MCF 10A (cell line): ENCODE results near the gene MTREX. TPM values are rescaled to one million over a fixed set of nuclear protein-coding genes. Genes with fewer than 3 reads are reported as not detected.
"Not testable (repeated sequence)": the region's sequence is repeated elsewhere in the genome, so short reads cannot be mapped to it uniquely, and the experiment has no call there.

Experiments
- BruUV-seq: library from RNA; stranded (reverse); fragments of 400-500 nt; replicated peaks from 2 replicates; lab custom pipeline; 2021; lab: Mats Ljungman, UMichigan
- CTCF ChIA-PET: fragments of 300-600 bp; sonication (Branson Sonifier 250); formaldehyde crosslinking; extraction: SDS; loops from one replicate; lab custom pipeline; 2021; ENCODE audit warnings: antibody characterized with exemption, inconsistent platforms; lab: Yijun Ruan, JAX
- POLR2A ChIA-PET: fragments of 300-600, 350-650 bp; sonication (Branson Sonifier 250); formaldehyde crosslinking; extraction: SDS; loops from one replicate; lab custom pipeline; 2020; ENCODE audit warnings: antibody characterized with exemption, inconsistent platforms; lab: Yijun Ruan, JAX
- DNase-seq: peaks from one replicate; pipeline ENCODE4 v3.0.0-alpha.2; 2018; ENCODE audit not compliant: unreplicated experiment
- H3K27ac Mint-ChIP-seq: one replicate; pipeline ENCODE4 v1.8.0; 2022; ENCODE audit warnings: mild to moderate bottlenecking, low read depth, mixed read lengths; ENCODE audit not compliant: unreplicated experiment
- H3K27me3 Mint-ChIP-seq: one replicate; pipeline ENCODE4 v1.8.0; 2022; ENCODE audit warnings: mixed read lengths; ENCODE audit not compliant: insufficient read depth, unreplicated experiment
- H3K36me3 Mint-ChIP-seq: one replicate; pipeline ENCODE4 v1.8.0; 2022; ENCODE audit warnings: mild to moderate bottlenecking, moderate library complexity, mixed read lengths; ENCODE audit not compliant: insufficient read depth, unreplicated experiment
- H3K4me1 Mint-ChIP-seq: one replicate; pipeline ENCODE4 v1.8.0; 2022; ENCODE audit warnings: mixed read lengths; ENCODE audit not compliant: insufficient read depth, unreplicated experiment
- H3K4me3 Mint-ChIP-seq: one replicate; pipeline ENCODE4 v1.8.0; 2022; ENCODE audit warnings: mild to moderate bottlenecking, moderate library complexity, mixed read lengths; ENCODE audit not compliant: unreplicated experiment
- H3K9me3 Mint-ChIP-seq: one replicate; pipeline ENCODE4 v1.8.0; 2022; ENCODE audit warnings: mixed read lengths; ENCODE audit not compliant: unreplicated experiment
- intact Hi-C: fragments of 100-400 bp; cut with micrococcal nuclease; formaldehyde crosslinking; loops from 2 replicates; pipeline ENCODE4 v1.14.1; 2022
- total RNA-seq: library from RNA; stranded (reverse); gene quantifications from 2 replicates; pipeline ENCODE4 v1.2.3, GENCODE V29; 2022
- TF ChIP-seq, protein P1 (sequence below): fragments of 200-600 bp; IDR thresholded peaks from one replicate; pipeline ENCODE4 v1.8.0; 2022; ENCODE audit warnings: antibody characterized with exemption, mild to moderate bottlenecking; ENCODE audit not compliant: unreplicated experiment

The MTREX gene
- total RNA-seq, 1 experiment from 2014 or later, result 118 TPM

DNA sequence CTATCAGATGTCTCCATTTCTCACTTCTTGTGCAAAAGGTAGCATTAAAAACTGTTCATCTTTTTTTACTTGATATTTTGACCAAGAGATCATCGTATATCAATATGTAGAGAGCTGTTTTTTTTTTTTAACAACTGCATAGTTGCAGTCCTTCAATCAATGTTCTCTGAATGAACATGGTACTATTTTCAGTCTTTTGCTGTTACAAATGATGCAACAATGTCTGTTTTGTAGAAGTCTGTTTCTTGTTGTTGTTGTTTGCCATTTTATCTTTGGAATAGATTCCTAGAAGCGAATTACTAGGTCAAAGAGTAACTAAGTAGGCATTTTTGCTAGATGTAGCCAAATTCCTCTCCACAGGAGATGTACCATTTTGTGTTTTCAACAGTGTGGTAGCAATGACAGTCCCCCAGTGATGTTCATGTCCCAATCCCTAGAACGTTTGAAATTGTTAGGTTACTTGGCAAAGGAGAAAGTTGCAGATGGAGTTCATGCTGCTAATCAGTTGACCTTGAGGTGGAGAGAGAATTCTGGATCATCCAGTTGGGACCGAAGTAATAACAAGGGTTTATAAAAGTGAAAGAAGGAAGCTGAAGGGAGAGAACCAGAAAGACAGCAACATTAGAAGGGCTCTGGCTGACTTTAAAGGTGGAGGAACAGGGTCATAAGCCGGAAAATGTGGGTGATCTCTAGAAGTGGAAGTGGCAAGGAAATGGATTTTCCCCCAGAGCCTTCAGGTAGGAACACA lies 6.3 kb downstream of the MTREX start:
- ChIA-PET POLR2A (no interaction called here), CTCF (interaction anchor here (2.6 kb wide), 1 partner anchor 88 kb away, joined by 8 read pairs; no protein-coding TSS in a partner anchor)
- intact Hi-C loops, result no loop called here

DNA sequence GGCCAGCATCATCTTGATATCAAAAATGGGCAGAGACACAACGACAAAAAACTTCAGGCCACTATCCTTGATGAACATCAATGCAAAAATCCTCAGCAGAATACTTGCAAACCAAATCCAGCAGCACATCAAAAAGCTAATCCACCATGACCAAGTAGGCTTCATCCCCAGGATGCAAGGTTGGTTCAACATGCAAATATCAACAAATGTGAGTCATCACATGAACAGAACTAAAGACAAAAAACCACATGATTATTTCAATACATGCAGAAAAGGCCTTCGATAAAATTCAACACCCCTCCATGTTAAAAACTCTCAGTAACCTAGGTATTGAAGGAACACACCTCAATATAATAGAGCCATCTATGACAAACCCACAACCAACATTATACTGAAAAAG lies 8.5 kb downstream of the MTREX start:
- intact Hi-C loops, result no loop called here
- H3K9me3 Mint-ChIP-seq, result no peaks in the 10 kb centered on the region
- POLR2A ChIA-PET, result interaction anchor here (2.7 kb wide), 1 partner anchor 9 kb away, joined by 9 read pairs; the partner anchor contains the start of genes DHX29 and MTREX
- no peaks in the 10 kb centered on the region for H3K27me3 Mint-ChIP-seq
- CTCF ChIA-PET, result interaction anchor here (0.6 to 2.6 kb wide), 3 partner anchors 48 to 90 kb away, joined by 3 to 8 read pairs (median 3); no protein-coding TSS in a partner anchor
- H3K4me1 Mint-ChIP-seq, result peaks cover 22% of the 10 kb centered on the region
- no peak overlapping the region for H3K27ac Mint-ChIP-seq
- DNase-seq, result no peak
- TF ChIP-seq, protein P1, sequence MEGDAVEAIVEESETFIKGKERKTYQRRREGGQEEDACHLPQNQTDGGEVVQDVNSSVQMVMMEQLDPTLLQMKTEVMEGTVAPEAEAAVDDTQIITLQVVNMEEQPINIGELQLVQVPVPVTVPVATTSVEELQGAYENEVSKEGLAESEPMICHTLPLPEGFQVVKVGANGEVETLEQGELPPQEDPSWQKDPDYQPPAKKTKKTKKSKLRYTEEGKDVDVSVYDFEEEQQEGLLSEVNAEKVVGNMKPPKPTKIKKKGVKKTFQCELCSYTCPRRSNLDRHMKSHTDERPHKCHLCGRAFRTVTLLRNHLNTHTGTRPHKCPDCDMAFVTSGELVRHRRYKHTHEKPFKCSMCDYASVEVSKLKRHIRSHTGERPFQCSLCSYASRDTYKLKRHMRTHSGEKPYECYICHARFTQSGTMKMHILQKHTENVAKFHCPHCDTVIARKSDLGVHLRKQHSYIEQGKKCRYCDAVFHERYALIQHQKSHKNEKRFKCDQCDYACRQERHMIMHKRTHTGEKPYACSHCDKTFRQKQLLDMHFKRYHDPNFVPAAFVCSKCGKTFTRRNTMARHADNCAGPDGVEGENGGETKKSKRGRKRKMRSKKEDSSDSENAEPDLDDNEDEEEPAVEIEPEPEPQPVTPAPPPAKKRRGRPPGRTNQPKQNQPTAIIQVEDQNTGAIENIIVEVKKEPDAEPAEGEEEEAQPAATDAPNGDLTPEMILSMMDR, result no peak
- no peak overlapping the region for H3K4me3 Mint-ChIP-seq
- BruUV-seq, result no TSS peak
- H3K36me3 Mint-ChIP-seq, result peaks cover 10% of the 10 kb centered on the region

More for the DNA sequence above, 6.3 kb downstream of the MTREX start:
- Mint-ChIP-seq H3K27ac (no peak overlapping the region), H3K36me3 (peaks cover 10% of the 10 kb centered on the region), H3K9me3 (no peaks in the 10 kb centered on the region), H3K4me3 (no peak overlapping the region), H3K27me3 (no peaks in the 10 kb centered on the region), H3K4me1 (peaks cover 25% of the 10 kb centered on the region)
- TF ChIP-seq, protein P1, result no peak
- BruUV-seq, result no TSS peak
- no peak for DNase-seq

DNA sequence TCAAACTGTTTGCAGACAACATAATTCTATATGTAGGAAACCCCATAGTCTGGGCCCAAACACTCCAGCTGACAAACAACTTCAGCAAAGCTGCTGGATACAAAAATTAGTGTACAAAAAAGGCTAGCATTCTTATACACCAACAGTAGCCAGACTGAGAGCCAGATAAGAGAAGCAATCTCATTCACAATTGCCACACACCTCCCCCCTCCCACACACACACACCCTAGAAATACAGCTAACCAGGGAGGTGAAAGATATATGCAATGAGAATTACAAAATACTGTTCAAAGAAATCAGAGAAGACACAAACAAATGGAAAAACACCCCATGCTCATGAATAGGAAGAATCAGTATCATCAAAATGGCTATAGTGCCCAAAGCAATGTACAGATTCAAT lies 9.0 kb downstream of the MTREX start:
- no peaks in the 10 kb centered on the region for H3K9me3 Mint-ChIP-seq
- intact Hi-C loops, result no loop called here
- DNase-seq, result no peak
- ChIA-PET CTCF (interaction anchor here (0.6 kb wide), 2 partner anchors 48 to 90 kb away, joined by 3 read pairs; no protein-coding TSS in a partner anchor), POLR2A (interaction anchor here (2.7 kb wide), 1 partner anchor 9 kb away, joined by 9 read pairs; the partner anchor contains the start of genes DHX29 and MTREX)
- H3K36me3 Mint-ChIP-seq, result peaks cover 14% of the 10 kb centered on the region
- peaks cover 17% of the 10 kb centered on the region for H3K4me1 Mint-ChIP-seq
- H3K27ac Mint-ChIP-seq, result no peak overlapping the region
- TF ChIP-seq, protein P1, result no peak
- no peaks in the 10 kb centered on the region for H3K27me3 Mint-ChIP-seq
- H3K4me3 Mint-ChIP-seq, result no peak overlapping the region
- no TSS peak for BruUV-seq

DNA sequence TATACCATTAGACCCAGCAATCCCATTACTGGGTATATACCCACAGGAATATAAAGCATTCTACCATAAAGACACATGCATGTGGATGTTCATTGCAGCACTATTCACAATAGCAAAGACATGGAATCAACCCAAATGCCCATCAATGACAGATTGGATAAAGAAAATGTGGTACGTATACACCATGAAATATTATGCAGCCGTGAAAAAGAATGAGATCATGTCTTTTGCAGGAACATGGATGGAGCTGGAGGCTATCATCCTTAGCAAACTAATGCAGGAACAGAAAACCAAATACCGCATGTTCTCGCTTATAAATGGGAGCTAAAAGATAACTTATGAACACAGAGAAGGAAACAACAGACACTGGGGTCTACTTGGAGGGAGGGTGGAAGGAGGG lies 10.4 kb downstream of the MTREX start:
- H3K27ac Mint-ChIP-seq, H3K27me3 Mint-ChIP-seq, POLR2A ChIA-PET, DNase-seq, BruUV-seq, H3K4me3 Mint-ChIP-seq, H3K9me3 Mint-ChIP-seq, intact Hi-C loops: not testable (repeated sequence)
- Mint-ChIP-seq H3K4me1 (peaks cover 15% of the 10 kb centered on the region), H3K36me3 (peaks cover 17% of the 10 kb centered on the region)
- CTCF ChIA-PET, result interaction anchor here (0.7 to 0.9 kb wide), 3 partner anchors 51 to 159 kb away, joined by 3 to 4 read pairs (median 4); no protein-coding TSS in a partner anchor
